ENCODE data around the gene ADCY2.

GRCh38 chr5:7664208-7664607, 268.3 kb downstream of the ADCY2 start:
- TF ChIP-seq CTCF (IDR thresholded peaks at IDR 0.05; ENCODE audit: insufficient read depth, low read length) (no peak), POLR2AphosphoS5 (IDR thresholded peaks at IDR 0.05; ENCODE audit: low read depth) (no peak), REST (IDR thresholded peaks at IDR 0.05; ENCODE audit: insufficient replicate concordance, low read depth) (no peak), GABPA (IDR thresholded peaks at IDR 0.05; ENCODE audit: low read depth) (no peak)

All from HL-60 (cell line).